HG03432 (cell line): Measurements from ENCODE around the gene AFF4.
"Not testable (repeated sequence)": the region's sequence is repeated elsewhere in the genome, so short reads cannot be mapped to it uniquely, and the experiment has no call there.

ENCODE experiments used
- ATAC-seq: cut with Tn5 transposase; IDR thresholded peaks from one replicate; pipeline ENCODE4 v1.9.1; 2021; ENCODE audit warnings: mild to moderate bottlenecking, moderate library complexity; ENCODE audit not compliant: unreplicated experiment

Gene AFF4

GRCh38 chr5:132961123-132961815 is 2.2 kb downstream of the AFF4 start:
- ATAC-seq, result not testable (repeated sequence)

GRCh38 chr5:132956166-132956799 is 7.2 kb downstream of the AFF4 start:
- ATAC-seq, result not testable (repeated sequence)

GRCh38 chr5:132953710-132954109 is 9.7 kb downstream of the AFF4 start:
- ATAC-seq, result no peak

- no peak for ATAC-seq
Measured at GRCh38 chr5:132952829-132953228, 10.6 kb downstream of the AFF4 start.

- ATAC-seq, result no peak
Measured at GRCh38 chr5:132951897-132952296, 11.5 kb downstream of the AFF4 start.

GRCh38 chr5:132949136-132949535 is 14.3 kb downstream of the AFF4 start:
- no peak for ATAC-seq

GRCh38 chr5:132947671-132948070 is 15.8 kb downstream of the AFF4 start:
- ATAC-seq, result no peak

- not testable (repeated sequence) for ATAC-seq
Measured at GRCh38 chr5:132945315-132945714, 18.1 kb downstream of the AFF4 start.

GRCh38 chr5:132943362-132944022 is 19.9 kb downstream of the AFF4 start:
- no peak for ATAC-seq

- ATAC-seq, result no peak
Measured at GRCh38 chr5:132941331-132941730, 22.1 kb downstream of the AFF4 start.

GRCh38 chr5:132928062-132928407 is 35.4 kb downstream of the AFF4 start:
- no peak for ATAC-seq

- no peak for ATAC-seq
Measured at GRCh38 chr5:132927355-132928061, 35.9 kb downstream of the AFF4 start.

- ATAC-seq, result no peak
Measured at GRCh38 chr5:132926437-132926836, 37.0 kb downstream of the AFF4 start.

- ATAC-seq, result no peak
Measured at GRCh38 chr5:132916086-132916485, 47.3 kb downstream of the AFF4 start.

- no peak for ATAC-seq
Measured at GRCh38 chr5:132915681-132916080, 47.8 kb downstream of the AFF4 start.

GRCh38 chr5:132909702-132910101 is 53.7 kb downstream of the AFF4 start:
- ATAC-seq, result no peak

- ATAC-seq, result no peak
Measured at GRCh38 chr5:132907161-132907560, 56.3 kb downstream of the AFF4 start.

GRCh38 chr5:132905938-132906337 is 57.5 kb downstream of the AFF4 start:
- no peak for ATAC-seq

GRCh38 chr5:132901730-132902129 is 61.7 kb downstream of the AFF4 start:
- no peak for ATAC-seq

- ATAC-seq, result no peak
Measured at GRCh38 chr5:132901036-132901435, 62.4 kb downstream of the AFF4 start.

GRCh38 chr5:132898094-132898493 is 65.3 kb downstream of the AFF4 start:
- no peak for ATAC-seq

GRCh38 chr5:132896685-132897084 is 66.7 kb downstream of the AFF4 start:
- ATAC-seq, result no peak
